GM18861 (cell line): ENCODE measurements around the gene ACAT2.
"Not testable (repeated sequence)": the region's sequence is repeated elsewhere in the genome, so short reads cannot be mapped to it uniquely, and the experiment has no call there.

ENCODE experiments used
- ATAC-seq: cut with Tn5 transposase; IDR thresholded peaks from one replicate; pipeline ENCODE4 v1.9.1; 2021; ENCODE audit not compliant: unreplicated experiment

The ACAT2 gene

GRCh38 chr6:159729598-159730331 is 32.1 kb upstream of the ACAT2 start:
- peak; percentile 25 for ATAC-seq

DNA sequence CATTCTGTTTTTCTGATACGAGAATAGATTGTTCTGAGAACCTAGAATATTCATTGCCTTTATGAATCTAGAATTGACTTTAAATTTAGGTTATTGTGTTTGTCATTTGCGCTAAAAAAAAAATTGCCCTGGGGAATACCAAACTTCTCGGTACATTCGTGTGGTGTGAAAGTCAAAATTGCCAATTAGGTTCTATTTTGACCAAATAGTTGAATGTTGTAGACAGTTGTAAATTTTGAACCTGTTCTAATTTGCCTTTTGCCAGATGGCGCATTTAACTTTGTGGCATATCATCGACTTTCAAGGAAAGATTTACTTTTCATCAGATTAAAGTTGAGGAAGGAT is 31.5 kb upstream of the ACAT2 start:
- no peak for ATAC-seq

DNA sequence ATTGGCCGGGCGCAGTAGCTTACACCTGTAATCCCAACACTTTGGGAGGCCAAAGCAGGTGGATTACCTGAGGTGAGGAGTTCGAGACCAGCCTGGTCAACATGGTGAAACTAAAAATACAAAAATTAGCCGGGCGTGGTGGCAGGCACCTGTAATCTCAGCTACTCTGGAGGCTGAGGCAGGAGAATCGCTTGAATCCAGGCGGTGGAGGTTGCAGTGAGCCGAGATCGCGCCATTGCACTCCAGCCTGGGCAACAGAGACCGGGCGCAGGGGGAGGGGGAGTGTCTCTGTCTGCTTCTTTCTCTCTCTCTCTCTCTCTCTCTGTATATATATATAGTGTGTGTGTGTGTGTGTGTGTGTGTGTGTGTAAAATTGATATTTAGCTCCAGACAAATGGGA is 29.3 kb upstream of the ACAT2 start:
- ATAC-seq, result not testable (repeated sequence)

DNA sequence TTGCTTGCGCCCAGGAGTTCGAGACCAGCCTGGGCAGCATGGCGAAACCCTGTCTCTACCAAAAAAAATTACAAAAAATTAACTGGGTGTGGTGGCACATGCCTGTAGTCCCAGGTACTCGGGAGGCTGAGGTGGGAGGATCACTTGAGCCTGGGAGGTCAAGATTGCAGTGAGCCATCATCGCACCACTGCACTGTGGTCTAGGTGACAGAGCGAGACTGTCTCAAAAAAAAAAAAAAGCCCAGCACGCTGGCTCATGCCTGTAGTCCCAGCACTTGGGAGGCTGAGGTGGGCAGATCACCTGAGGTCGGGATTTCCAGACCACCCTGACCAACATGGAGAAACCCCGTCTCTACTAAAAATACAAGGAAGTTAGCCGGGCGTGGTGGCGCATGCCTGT is 28.4 kb upstream of the ACAT2 start:
- not testable (repeated sequence) for ATAC-seq

DNA sequence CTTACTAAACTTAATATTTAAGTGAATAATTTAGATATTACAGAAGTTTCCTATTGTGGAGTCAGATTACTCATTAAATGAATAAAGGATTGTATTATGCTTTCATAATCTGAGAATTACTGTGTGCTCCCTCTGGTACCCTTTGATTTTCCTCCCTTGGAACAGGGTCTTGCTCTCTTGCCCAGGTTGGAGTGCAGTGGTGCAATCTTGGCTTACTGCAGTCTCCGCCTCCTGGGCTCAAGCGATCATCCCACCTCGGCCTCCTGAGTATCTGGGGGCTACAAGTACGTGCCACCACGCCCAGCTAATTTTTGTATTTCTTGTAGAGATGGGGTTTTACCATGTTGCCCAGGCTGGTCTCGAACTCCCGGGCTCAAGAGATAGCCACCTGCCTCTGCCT is 24.9 kb upstream of the ACAT2 start:
- ATAC-seq, result no peak

GRCh38 chr6:159739341-159739740 is 22.5 kb upstream of the ACAT2 start:
- no peak for ATAC-seq

DNA sequence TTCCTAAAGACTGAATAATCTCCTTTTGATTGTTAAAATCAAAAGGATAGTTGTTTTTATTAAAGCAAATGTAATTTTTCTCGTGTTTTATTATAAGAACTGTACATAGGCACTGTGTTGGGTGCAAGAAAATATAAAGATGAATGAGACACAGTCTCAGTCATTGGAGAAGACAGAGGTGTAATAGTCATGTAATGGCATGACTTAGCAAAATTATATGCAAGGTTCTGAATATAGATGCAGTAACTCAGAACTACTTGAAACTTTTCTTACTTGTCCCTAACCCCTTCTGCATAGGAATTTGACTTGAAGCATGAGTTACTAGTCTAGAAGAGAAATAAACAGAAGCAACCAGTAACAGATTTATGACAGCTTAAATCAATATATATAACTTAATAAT is 19.7 kb upstream of the ACAT2 start:
- ATAC-seq, result no peak

DNA sequence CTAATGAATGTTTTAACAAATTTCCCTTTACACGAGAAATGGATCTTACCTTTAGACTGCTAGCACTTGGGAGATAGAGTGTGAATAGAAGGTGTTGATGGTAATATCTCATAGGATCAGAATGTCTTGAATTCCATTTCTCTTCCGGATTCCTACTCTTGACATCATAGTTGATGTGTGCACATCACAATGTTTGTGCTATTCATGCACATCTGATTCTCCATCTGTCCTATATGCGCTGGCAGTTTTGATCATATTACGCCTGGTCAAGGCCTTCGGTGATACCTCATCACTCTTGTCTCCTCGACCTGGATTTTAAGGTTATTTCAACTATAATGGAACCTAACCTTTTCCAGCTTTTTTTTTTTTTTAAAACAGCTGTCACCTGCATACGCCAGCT is 16.8 kb upstream of the ACAT2 start:
- no peak for ATAC-seq

DNA sequence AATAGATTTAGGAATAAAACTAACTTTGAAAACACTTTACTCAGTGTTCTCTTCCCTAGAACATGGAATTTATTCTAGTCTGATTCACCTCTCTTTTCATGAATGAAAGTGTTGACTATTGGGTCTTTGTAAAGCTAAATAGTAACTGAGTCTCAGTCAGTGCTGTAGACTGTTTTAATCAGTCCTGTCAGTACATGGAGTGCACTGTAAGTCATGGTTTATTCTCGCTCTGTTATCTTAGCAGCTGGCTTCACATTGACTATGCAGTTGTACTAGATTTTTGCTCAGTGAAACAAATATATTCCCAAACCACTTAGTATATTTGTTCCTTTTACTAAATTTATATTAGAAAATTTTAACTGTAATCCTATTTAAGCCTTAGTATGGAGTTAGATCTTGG is 15.1 kb upstream of the ACAT2 start:
- no peak for ATAC-seq

- ATAC-seq, result not testable (repeated sequence)
Observed at GRCh38 chr6:159748127-159748526, 13.7 kb upstream of the ACAT2 start.

GRCh38 chr6:159751448-159751847 is 10.4 kb upstream of the ACAT2 start:
- no peak for ATAC-seq

DNA sequence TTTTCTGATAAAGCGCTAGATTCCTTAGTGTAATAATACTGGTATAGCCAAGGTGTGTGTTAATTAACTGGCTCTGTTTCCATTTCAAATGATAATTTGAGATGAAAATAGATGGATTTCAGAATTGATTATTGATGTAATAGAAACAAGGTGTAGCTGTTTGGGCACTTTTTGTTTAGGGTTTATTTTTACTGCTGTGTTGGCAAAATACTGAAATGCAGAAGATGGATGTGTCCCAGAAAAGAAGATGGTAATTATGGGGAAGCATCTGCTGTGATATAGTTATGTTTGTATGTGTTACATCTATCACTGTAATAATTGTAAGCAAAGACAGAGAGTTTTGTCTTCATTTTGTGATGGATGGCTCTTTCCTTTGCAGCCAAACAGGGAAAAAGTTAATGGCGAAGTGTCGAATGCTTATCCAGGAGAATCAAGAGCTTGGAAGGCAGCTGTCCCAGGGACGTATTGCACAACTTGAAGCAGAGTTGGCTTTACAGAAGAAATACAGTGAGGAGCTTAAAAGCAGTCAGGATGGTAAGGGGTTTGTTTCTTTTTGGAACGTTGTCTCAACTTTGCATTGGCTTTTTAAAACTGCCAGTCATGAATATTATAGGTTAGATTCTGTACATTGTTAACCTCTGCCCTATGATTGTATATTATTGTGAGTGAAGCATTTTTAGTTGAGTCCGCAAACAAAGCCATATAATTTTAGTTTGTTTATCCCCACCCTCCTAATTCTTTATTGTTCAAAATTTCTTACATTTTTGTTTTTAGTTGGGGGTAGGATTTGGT is 8.6 kb upstream of the ACAT2 start:
- ATAC-seq, result no peak

- ATAC-seq, result no peak
Observed at GRCh38 chr6:159754401-159754800, 7.4 kb upstream of the ACAT2 start.

- ATAC-seq, result no peak
Observed at GRCh38 chr6:159754959-159755914, 6.6 kb upstream of the ACAT2 start.

DNA sequence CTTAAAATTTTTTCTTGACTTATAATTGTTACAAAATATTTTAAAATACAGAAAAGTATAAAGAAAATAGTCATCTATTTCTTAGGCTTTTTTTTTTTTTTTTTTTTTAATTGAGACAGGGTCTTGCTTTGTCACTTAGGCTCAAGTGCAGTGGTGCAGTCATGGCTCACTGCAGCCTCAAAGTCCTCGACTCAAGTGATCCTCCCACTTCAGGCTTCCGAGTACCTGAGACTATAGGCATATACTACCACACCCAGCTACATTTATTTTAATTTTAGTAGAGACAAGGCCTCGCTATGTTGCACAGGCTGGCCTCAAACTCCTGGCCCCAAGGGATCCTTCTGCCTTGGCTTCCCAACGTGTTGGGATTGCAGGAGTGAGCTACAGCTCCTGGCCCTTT is 5.3 kb upstream of the ACAT2 start:
- no peak for ATAC-seq

DNA sequence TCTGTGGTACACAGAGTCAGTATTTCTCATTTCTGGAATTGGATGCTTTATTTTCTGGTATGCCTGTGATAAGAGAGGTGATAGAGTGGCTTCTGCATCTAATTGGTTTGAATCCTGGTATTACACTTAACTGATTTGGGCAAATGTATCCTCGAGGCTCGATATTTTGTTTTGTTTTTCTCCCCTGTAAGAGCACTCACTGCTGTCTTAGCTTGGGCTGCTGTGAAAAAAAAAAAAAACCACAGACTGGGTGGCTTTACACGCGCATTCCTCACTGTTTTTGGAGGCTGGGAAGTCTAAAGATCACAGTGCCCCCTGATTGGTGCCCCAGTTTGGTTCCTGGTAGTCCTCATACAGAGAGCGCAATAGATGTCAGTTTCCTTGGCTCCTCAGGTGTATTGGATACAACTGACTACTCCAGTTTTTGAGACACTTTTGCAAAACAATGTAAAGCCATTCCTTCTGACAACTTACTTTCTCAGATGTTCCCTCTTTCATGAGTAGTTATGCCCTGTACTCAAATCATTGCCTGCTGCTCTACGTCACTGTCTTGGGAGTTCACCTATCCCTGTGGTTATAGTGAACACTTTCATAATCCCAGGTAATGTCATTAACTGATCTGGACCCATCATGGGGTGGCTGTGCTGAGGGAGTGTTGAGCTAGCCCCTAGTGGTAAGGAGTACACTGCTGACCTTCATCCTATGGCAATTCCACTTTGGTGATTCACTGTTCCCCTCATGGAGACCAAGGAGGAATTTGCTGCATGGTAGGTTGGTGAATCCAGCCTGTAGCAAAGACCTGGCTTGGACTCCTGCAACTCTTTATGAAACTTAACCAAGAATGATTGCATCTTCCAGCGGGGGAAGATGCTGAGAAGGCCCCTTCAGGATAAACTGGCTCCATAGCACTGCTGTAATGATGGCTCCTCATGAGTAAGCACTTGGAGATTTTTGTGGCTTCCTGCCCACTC is 3.5 kb upstream of the ACAT2 start:
- ATAC-seq, result no peak

- ATAC-seq, result no peak
Observed at GRCh38 chr6:159759645-159760044, 2.2 kb upstream of the ACAT2 start.

DNA sequence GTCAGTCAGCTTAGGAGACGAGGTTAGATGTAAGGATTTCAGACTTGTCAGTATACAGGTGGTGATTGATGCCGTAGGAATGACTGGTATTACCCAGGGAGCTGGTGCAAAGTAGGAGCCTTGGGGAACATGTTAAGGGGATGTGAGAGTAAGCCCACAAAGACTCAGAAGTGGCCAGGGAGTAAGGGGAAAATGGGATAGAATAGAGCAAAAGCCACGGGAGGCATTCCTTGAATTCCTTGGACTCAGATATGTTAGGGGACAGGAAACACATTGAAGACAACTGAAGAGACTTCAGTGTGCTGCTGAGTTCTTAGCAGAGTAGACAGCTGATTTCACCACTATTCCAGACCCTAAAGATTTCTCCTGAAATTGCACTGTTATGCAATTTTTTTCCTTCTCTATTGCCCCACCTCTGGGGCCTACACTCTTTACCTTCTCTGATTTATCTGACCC is 1.2 kb upstream of the ACAT2 start:
- ATAC-seq, result no peak

GRCh38 chr6:159761129-159761872 is 544 bp upstream of the ACAT2 start:
- no peak for ATAC-seq
